Stimulated activated naive B cell treated with anti-CD40 and anti-IgM and Interleukin-4, amounts not matched to agents 10 μg/mL and 1 μg/mL and 100 μg/mL, for 72 hours (primary cell): ENCODE measurements around the gene C1QL1.

Experiments
- ATAC-seq, 2 donors: fragments of 150-1000 bp; cut with Tn5 transposase; replicated peaks; 2 replicates each; pipeline ENCODE4 v1.10.0; 2021; ENCODE audit warnings: moderate library complexity in 1 of 2
- DNase-seq: peaks from one replicate; pipeline ENCODE4 v3.0.0; 2021
- H3K27ac Mint-ChIP-seq: one replicate; pipeline ENCODE4 v1.8.0; 2022; ENCODE audit warnings: mild to moderate bottlenecking, mixed read lengths
- H3K27me3 Mint-ChIP-seq, 2 donors: one replicate each; pipeline ENCODE4 v1.8.0; 2022; ENCODE audit warnings: mixed read lengths in 2 of 2
- H3K36me3 Mint-ChIP-seq, 2 donors: one replicate each; pipeline ENCODE4 v1.8.0; 2022; ENCODE audit warnings: mixed read lengths in 2 of 2, mild to moderate bottlenecking in 1 of 2
- H3K4me1 Mint-ChIP-seq, 2 donors: one replicate each; pipeline ENCODE4 v1.8.0; 2022; ENCODE audit warnings: mixed read lengths in 2 of 2, mild to moderate bottlenecking in 1 of 2
- H3K4me3 Mint-ChIP-seq, 2 donors: one replicate each; pipeline ENCODE4 v1.8.0; 2022; ENCODE audit warnings: mild to moderate bottlenecking in 2 of 2, mixed read lengths in 2 of 2, moderate library complexity in 1 of 2
- H3K9me3 Mint-ChIP-seq, 2 donors: one replicate each; pipeline ENCODE4 v1.8.0; 2022; ENCODE audit warnings: mixed read lengths in 2 of 2, mild to moderate bottlenecking in 1 of 2

Gene C1QL1

GRCh38 chr17:44968225-44969143 lies at the start of gene C1QL1:
C1QL1 (minus strand) TSS chr17:44968303; CDS start chr17:44968048, 255 bp downstream.
- H3K9me3 Mint-ChIP-seq: no peaks in the 10 kb centered on the region
- no peaks in the 10 kb centered on the region for H3K36me3 Mint-ChIP-seq
- H3K4me1 Mint-ChIP-seq: peaks cover 32 to 50% of the 10 kb centered on the region in 2 donors
- H3K27ac Mint-ChIP-seq: no peak within 1 kb of the TSS
- DNase-seq: peak; percentile 74
- ATAC-seq: peak; percentile 91 to 95
- H3K27me3 Mint-ChIP-seq: peaks cover 49 to 67% of the 10 kb centered on the region in 2 donors
- H3K4me3 Mint-ChIP-seq: peak within 1 kb of the TSS; percentile 78 to 79

DNA sequence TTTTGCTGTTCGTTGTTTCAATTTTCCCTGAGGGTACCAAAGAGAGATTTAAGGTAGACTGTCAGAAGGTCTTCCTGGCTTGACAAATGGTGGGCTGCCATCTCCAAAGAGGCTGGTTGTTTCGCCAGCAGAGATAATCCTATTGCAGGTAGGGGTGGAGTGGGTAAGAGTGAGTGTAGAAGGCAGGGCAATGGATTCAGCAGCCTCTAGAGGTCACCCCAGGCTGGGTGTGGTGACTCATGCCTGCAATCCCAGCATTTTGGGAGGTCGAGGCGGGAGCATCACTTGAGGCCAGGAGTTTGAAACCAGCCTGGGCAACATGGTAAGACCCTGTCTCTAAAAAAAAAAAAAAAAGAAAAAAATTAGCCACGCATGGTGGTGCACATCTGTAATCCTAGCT lies 48.7 kb upstream of the C1QL1 start:
- Mint-ChIP-seq H3K27me3 (peaks cover 42 to 57% of the 10 kb centered on the region in 2 donors), H3K4me3 (no peak overlapping the region), H3K4me1 (peaks cover 24 to 35% of the 10 kb centered on the region in 2 donors), H3K9me3 (no peaks in the 10 kb centered on the region), H3K36me3 (peaks cover 2 to 7% of the 10 kb centered on the region in 2 donors), H3K27ac (no peak overlapping the region)
- DNase-seq: no peak
- ATAC-seq: no peak

DNA sequence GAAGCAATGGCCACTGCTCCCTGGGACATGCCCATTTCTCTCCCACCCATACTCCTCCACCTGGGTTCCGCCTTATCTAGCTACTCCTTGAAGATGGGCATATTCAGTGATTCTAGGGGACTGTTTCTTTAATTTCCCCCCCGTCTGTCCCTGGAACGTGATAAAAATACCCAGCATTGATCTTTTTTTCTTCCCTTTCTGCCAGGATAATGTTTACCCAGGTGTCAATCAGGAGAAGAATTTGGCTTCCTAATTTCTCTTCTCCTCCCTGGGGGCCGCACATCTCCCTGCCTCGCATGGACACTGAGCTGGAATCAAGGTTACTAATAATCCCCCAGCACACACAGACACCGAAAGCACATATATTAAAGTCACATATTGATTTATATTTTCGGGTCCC lies 48.1 kb upstream of the C1QL1 start:
- Mint-ChIP-seq H3K27ac (no peak overlapping the region), H3K36me3 (peaks cover 2 to 6% of the 10 kb centered on the region in 2 donors), H3K4me3 (no peak overlapping the region), H3K27me3 (peaks cover 39 to 51% of the 10 kb centered on the region in 2 donors), H3K4me1 (peaks cover 20 to 29% of the 10 kb centered on the region in 2 donors), H3K9me3 (no peaks in the 10 kb centered on the region)
- DNase-seq (no peak), ATAC-seq (no peak)

DNA sequence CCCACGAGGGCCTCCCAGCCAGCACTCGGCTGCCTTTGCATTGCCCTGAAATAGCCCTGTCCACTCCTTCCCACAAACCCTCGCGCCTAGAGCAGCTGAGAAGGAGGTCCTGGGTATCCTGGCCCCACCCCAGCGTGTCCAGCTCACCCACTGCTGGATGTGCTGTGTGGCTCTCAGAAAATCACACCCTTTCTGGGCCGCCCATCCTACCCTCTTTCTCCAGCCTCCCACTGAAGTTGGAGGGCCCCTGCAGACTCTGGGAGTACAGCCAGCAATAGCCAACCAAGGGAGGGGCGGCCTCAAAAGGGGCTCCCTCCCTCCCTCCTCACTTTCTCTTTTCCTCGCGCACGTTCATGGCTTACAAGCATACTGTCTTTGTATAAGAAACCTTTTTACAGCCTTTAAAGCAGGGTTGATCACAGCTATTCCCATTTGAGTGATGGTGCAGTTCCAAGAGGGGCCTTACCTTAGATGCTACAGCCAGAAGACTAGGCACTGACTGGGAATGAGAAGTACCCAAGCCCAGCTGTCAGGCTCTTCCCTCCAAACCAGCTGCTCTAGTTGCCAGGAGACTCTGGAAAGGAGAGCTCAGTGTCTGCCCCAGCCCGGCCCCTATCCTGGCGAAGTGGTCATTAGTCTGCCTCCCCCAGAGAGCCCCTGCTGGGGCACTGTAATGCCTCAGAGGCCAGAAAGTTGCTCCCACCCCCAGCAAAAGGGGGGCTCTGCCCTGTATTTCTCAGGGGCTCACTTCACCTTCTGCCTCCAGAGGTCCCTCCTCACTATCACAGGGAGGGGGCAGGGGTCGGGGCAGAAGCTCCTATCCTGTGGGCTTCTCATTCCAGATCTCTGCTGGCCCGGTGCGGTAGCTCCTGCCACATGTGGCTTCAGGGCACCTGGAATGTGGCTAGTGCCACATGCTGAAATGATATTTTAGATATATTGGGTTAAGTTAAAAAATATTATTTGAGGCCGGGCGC lies 45.2 kb upstream of the C1QL1 start:
- ATAC-seq (no peak), DNase-seq (no peak)
- H3K4me1 Mint-ChIP-seq: peaks cover 1 to 2% of the 10 kb centered on the region in 2 donors
- peaks cover 16 to 48% of the 10 kb centered on the region in 2 donors for H3K27me3 Mint-ChIP-seq
- no peak overlapping the region for H3K4me3 Mint-ChIP-seq
- no peak overlapping the region for H3K27ac Mint-ChIP-seq
- H3K9me3 Mint-ChIP-seq: no peaks in the 10 kb centered on the region
- H3K36me3 Mint-ChIP-seq: no peaks in the 10 kb centered on the region

GRCh38 chr17:45011767-45012166 lies 43.7 kb upstream of the C1QL1 start:
- ATAC-seq: no peak
- Mint-ChIP-seq H3K4me1 (no peaks in the 10 kb centered on the region), H3K9me3 (no peaks in the 10 kb centered on the region), H3K27me3 (peaks cover 19 to 55% of the 10 kb centered on the region in 2 donors), H3K36me3 (no peaks in the 10 kb centered on the region), H3K4me3 (no peak overlapping the region), H3K27ac (no peak overlapping the region)
- DNase-seq: no peak

DNA sequence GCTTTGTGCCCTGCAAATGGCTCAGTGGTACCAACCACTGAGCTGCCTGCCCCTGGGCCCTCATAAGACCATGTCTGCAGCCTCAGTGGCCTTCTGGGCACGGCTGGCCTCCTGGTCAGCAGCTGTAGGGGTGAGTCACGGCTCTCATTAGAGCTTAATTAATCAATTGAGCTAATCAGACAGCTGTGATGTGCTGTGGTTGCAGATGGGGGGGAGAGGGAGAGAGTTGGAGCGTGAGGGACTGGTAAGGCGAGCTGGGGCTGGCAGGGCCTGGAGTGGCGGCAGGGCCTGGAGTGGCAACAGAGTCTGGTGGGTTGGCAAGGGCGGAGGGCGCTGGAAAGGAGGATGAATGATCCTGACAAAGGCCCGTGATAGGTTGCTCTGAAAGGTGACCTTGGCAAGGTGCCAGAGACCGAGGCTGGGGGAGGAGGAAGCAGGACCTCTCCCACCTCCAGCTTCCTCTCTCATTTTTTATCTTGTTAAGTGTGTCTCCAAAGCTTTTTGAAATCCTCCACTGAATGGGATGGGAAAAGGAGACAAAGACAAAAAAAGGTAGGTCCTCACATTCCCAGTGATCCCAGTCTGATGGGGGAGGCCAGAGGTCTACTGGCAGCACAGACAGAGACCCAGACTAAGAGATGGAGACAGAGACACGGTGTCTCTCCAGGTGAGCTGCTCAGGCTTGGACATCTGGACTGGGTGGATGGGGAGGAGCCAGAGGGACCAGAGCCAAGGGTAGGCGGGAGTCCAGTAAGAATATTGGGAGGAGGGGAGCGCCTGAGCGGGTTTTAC lies 41.8 kb upstream of the C1QL1 start:
- no peak overlapping the region for H3K27ac Mint-ChIP-seq
- no peak for ATAC-seq
- H3K27me3 Mint-ChIP-seq: peaks cover 14 to 47% of the 10 kb centered on the region in 2 donors
- H3K4me3 Mint-ChIP-seq: no peak overlapping the region
- H3K36me3 Mint-ChIP-seq: no peaks in the 10 kb centered on the region
- no peaks in the 10 kb centered on the region for H3K4me1 Mint-ChIP-seq
- no peak for DNase-seq
- H3K9me3 Mint-ChIP-seq: no peaks in the 10 kb centered on the region

DNA sequence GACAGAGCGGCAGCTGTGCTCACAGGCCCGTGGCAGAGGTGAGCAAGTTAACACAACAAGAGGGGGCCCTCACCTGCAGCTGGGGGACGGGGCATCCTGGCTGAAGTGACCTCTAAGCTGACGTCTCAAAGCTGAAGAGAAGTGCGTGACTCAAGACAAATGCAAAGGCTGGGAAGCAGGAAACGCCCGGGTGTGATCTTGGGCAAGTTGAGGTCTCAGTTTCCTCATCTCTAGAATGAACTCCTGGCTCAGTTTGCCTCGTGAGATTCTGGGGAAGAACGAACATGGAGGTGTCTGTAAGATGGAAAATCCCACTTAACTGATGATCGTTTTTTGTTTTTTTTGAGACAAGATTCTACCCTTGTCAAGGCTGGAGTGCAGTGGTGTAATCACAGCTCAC lies 40.1 kb upstream of the C1QL1 start:
- no peaks in the 10 kb centered on the region for H3K4me1 Mint-ChIP-seq

DNA sequence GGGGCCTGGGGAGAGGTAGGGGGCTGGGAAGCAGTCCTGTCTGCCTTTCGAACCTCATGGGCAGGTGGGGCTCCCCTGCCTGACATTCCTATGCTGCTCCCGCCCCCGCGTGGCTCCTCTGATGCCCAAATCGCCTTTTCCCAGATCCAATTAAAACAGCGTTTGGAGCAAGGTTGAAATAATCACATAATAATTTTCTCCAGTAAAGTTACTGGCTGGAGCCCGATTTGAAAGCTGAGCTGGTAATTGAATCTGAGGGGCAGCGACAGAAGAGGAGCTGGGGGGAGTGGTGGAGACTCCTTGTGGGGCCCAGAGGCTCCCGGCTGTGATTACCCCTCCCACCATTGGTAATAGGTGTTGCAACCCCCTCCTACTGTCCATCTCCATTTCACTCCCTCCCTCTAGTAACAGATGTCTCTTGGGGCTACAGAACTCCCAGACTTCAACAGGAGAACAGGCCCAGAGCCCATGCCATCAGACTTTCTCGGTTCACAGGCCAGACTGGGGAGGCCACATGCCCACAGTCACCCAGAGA lies 38.9 kb upstream of the C1QL1 start:
- H3K4me3 Mint-ChIP-seq: no peak overlapping the region
- H3K27ac Mint-ChIP-seq: no peak overlapping the region
- ATAC-seq (no peak), DNase-seq (no peak)
- no peaks in the 10 kb centered on the region for H3K9me3 Mint-ChIP-seq
- peaks cover 14 to 51% of the 10 kb centered on the region in 2 donors for H3K27me3 Mint-ChIP-seq
- H3K36me3 Mint-ChIP-seq: no peaks in the 10 kb centered on the region
- no peaks in the 10 kb centered on the region for H3K4me1 Mint-ChIP-seq

More for the DNA sequence above, 40.1 kb upstream of the C1QL1 start:
- Mint-ChIP-seq H3K27ac (no peak overlapping the region), H3K27me3 (peaks cover 14 to 53% of the 10 kb centered on the region in 2 donors), H3K9me3 (no peaks in the 10 kb centered on the region), H3K36me3 (no peaks in the 10 kb centered on the region), H3K4me3 (no peak overlapping the region)
- DNase-seq: no peak
- no peak for ATAC-seq

DNA sequence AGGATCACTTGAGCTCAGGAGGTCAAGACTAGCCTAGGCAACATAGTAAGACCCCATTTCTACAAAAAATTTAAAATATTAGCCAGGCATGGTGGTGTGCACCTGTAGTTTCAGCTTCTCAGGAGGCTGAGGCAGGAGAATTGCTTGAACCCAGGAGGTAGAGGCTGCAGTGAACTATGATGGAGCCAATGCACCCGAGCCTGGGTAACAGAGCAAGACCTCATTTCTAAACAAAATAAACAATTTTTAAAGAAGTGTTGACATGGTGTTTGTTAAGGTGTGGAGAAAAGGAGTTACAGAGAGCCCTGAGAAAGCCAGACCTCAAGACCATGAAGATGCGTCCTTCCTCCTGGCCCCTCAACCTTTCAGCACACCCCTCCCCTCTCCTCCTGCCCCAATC lies 37.6 kb upstream of the C1QL1 start:
- Mint-ChIP-seq H3K27me3 (peaks cover 20 to 56% of the 10 kb centered on the region in 2 donors), H3K4me1 (no peaks in the 10 kb centered on the region), H3K36me3 (peaks cover 0 to under 1% of the 10 kb centered on the region in 2 donors), H3K27ac (no peak overlapping the region), H3K9me3 (no peaks in the 10 kb centered on the region), H3K4me3 (no peak overlapping the region)
- no peak for ATAC-seq
- DNase-seq: no peak

DNA sequence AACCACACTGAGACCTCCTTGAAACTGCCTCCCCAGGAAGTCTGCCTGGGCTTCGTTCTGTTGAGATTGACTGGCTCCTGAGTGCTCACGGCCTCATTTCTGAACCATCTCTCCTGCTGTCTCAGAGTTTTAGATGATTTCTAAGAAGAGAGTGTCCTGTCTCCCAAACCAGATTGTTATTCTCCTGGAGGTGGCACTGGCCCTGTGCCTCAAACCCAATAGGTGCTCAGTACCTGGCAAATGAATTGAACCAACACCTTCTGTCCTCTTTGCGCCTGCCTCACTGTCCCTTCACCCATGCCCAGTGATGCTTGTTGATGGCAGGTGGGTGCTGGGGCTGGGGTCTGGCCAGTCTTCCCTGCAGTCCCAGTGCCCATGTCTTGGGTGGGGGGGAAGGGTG lies 36.3 kb upstream of the C1QL1 start:
- H3K27ac Mint-ChIP-seq: no peak overlapping the region
- H3K36me3 Mint-ChIP-seq: peaks cover 0 to 7% of the 10 kb centered on the region in 2 donors
- no peak for DNase-seq
- H3K4me3 Mint-ChIP-seq: no peak overlapping the region
- H3K4me1 Mint-ChIP-seq: no peaks in the 10 kb centered on the region
- peaks cover 0 to 4% of the 10 kb centered on the region in 2 donors for H3K9me3 Mint-ChIP-seq
- H3K27me3 Mint-ChIP-seq: peaks cover 24 to 43% of the 10 kb centered on the region in 2 donors
- no peak for ATAC-seq

DNA sequence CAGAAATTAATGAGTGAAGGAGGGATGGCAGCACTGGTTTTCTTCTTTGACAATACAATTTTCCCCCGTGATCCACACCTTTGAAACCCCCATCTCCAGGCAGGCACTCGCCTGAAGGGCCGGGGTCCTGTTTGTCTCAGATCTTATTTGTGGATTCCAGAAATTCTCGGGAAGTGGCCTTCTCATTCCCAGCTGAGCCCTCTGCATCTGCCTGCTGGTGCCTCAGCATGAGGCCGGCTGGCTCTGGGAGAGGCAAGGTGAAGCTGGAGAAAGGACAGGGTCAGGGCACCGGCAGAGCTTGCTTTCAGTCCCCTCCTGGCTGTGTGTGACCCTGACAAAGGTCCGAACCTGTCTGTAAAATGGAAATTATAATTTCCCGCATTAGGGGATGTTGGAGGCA lies 35.8 kb upstream of the C1QL1 start:
- peaks cover 0 to 7% of the 10 kb centered on the region in 2 donors for H3K36me3 Mint-ChIP-seq
- H3K27ac Mint-ChIP-seq: no peak overlapping the region
- H3K4me1 Mint-ChIP-seq: no peaks in the 10 kb centered on the region
- peaks cover under 1 to 6% of the 10 kb centered on the region in 2 donors for H3K9me3 Mint-ChIP-seq
- no peak overlapping the region for H3K4me3 Mint-ChIP-seq
- DNase-seq (no peak), ATAC-seq (no peak)
- peaks cover 24 to 42% of the 10 kb centered on the region in 2 donors for H3K27me3 Mint-ChIP-seq

DNA sequence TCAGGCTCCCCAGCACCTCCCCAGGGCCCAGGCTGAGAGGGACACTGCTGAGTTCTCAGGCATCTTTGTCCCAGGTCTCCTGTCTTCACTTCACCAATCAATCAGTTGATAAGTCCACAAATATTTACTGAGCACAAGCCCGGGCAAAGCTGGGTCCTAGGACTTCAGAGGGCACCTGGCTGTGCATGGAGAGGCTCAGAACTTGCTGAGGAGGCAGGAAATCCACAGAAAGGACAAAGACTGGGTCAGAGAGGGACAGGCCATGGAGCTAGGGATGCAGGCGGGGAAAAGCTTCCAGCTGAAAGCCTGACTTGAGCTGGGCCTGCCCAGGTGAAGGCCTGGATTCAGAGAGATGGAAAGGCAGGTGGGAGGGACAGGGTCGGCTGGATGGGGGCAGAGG lies 33.2 kb upstream of the C1QL1 start:
- no peak for ATAC-seq
- no peaks in the 10 kb centered on the region for H3K4me1 Mint-ChIP-seq
- no peak overlapping the region for H3K4me3 Mint-ChIP-seq
- H3K27ac Mint-ChIP-seq: no peak overlapping the region
- H3K9me3 Mint-ChIP-seq: peaks cover 3 to 7% of the 10 kb centered on the region in 2 donors
- H3K27me3 Mint-ChIP-seq: peaks cover 25 to 41% of the 10 kb centered on the region in 2 donors
- peaks cover 0 to 7% of the 10 kb centered on the region in 2 donors for H3K36me3 Mint-ChIP-seq
- DNase-seq: no peak

GRCh38 chr17:44999433-44999832 lies 31.3 kb upstream of the C1QL1 start:
- DNase-seq (no peak), ATAC-seq (no peak)
- Mint-ChIP-seq H3K9me3 (peaks cover 3 to 7% of the 10 kb centered on the region in 2 donors), H3K4me3 (no peak overlapping the region), H3K36me3 (peaks cover 0 to 7% of the 10 kb centered on the region in 2 donors), H3K4me1 (no peaks in the 10 kb centered on the region), H3K27me3 (peaks cover 40 to 57% of the 10 kb centered on the region in 2 donors), H3K27ac (no peak overlapping the region)
